Measurements from ENCODE around the gene SPANXN4.

SPANXN4 gene, protein sequence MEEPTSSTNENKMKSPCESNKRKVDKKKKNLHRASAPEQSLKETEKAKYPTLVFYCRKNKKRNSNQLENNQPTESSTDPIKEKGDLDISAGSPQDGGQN

DNA sequence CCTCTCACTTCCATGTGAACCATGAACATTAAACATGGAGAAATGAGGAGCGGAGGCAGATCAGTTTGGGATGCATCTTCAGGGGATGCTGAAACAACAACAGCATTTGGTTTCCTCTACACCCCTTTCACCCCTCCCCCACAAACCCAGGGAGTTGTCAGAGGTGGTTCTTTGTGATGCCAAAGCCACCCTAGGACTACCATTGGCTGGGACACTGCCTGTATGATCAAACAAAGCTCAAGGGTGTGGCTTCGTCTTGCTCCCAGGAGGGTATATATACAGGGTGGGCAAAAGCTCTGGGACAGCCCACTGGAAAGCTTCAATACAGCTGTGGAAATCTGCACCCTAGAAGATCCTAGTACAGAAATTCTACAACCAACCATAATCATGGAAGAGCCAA is at the start of gene SPANXN4:
Gene SPANXN4, plus strand, starts transcription at position 301 of the 400 bp plus-strand sequence. Its CDS starts 87 bp downstream, at position 388.
- no peak for DNase-seq

DNA sequence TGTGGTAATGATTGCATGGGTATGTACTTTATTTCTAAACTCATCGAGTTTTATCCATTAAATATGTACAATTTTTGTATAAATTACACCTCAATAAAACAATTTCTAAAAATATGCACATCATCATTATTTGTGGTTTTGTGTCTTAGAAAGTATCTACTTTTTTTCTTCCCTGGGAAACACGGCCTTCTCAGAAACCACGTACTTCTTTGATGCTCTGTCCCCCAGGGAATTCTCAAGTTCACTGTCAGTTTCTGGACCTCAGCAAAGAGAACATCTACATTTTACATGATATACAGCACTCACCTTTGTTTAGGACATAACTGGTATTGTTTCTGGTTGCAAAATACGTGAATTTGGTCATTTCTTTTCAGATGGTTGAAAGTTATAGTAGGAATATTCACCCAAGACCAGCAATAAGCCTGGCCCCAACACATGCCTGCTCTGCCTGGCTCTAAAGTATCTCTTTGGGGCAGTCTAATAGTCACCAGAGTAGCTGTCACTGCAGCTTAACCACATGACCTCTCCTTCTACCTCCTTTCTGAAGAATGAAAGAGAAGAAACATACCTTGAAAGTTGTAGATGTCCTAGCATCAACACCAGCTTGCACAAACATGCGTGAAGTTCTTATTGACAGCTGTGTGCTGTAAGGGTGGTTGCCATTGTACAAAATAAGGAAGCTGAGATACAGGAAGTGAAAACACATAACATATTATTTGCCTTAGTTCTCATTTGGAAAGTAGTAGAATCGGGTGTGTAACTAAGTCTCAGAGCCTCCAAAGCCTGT is 48.4 kb upstream of the SPANXN4 start:
- DNase-seq: no peak

DNA sequence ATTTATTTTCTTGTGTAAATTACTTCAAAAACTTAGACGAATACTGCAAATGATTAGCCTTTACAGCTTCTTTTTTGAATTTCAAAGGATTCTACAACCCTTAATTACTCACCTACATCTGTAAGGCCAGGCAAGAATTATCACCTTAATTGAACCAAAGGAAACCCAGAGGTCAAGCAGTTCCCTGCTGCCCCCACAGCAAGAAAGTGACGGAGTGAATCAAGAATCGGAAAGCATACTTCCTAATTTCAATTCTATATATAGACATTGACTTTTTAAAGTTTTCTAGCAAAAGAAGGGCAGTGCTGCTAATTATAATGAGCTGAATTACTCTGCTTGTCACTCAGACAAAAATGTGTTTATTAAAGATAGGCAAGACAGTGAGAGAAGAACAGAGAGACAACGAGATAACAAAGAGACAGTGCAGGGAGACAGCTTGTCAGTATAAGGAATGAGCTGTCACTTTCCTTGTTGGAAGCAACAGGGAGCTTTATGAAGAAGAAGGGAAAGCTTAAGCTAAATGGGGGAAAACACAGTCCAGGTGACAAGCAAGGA is 47.5 kb upstream of the SPANXN4 start:
- no peak for DNase-seq

DNA sequence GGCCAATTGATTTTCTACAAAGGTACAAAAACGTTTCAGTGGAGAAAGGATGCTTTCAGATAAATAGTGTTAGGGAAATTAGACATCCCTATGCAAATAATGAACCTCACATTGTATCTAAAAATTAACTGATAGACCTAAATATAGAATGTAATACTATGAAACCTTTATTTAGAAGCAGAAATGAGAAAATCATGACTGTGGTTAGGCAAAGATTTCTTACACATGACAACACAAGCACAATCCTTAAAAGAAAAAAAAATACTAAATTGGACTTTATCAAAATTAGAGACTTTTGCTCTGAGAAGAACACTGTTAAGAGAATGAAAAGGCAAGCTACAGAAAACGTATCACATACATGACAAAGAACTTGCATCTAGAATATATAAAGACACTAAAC is 43.0 kb upstream of the SPANXN4 start:
- DNase-seq: no peak

DNA sequence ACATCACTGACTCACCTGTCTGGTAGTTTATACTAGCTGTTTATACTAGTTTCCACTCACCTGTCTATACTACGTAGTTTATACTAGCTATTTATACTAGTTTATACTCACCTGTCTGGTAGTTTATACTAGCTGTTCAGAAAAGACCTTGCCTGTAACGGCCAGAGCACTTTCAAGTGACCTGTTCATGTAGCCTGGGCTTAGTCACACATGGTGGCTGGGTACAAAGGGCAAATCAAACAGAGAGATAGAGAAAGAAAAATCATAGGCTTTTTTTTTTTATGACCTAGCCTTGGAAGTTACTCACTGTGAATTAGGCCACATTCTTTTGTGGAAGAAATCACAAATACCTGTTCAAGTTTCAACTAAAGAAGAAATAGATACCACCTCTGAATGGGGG is 30.7 kb upstream of the SPANXN4 start:
- no peak for DNase-seq

DNA sequence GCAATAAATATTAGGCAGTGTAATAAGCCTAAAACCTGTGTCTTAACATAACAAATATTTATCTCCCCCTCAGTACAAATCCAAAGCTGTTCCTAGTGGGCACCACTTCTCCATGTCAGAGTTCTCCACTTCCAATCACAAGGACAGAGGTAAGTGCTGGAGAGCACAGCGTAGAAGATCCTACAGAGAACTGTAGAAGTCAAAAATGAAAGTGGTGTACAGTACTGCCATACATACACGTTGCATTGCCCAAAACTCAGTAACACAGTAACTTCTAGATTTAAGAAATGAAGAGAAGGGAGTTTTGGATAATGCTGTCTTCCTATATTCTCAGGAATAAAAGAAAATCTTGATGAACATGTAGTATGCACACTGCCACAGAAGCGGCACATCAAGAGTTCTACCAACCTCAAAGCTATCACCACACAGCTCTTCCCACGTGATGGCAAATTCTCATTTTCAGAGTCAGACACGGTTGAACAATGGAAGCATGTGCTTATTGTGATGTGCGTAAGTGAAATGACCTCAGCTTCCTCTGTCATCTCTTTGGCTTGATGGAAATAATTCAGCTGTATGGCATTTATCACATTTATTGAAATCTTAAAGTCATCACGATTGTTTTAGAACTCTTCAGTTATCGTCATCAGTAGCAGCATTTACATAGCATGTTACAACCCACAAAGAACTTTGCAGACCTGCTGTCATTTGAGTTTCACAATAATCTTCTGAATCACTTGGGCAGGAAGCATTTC is 27.1 kb upstream of the SPANXN4 start:
- DNase-seq: no peak

DNA sequence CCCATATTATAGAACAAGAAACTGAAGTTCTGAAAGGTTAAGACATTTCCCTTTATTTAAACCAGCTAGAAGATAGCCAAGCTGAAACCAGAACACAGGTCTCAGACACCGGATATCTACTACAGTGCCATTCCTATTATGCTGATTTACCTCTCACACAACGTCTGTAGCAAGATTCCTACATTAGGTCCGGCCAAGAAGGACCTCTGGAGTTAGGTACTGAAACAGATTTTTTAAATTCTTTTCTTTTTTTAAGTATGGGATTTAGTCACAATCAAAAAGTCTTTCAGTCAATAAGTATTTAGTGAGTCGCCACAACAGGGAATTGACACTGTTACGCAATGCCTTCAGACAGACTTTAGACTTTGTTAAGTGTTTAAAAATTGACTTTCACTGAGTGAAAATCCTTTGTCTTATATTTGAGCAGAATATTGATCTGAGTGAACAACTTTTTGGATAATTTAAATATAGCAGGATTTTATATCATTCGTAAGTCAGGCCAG is 26.5 kb upstream of the SPANXN4 start:
- no peak for DNase-seq

DNA sequence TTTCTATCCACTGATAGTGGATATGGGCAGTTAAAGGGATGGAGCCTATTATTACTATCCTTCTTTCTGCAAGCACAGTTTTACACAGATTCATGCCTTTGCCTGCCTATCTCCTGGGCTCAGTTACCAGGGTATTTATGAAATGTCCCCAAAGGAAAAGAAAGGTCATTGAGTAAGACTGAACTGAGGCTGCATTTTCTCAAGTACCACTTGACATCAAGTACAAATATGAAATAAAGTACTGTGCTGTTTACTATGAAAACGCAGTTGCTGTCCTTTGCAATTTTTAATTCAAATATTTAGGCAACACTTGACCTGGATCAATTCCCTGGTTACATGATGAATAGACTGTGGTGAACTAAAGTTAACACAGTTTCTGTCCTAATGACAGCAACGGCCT is 23.5 kb upstream of the SPANXN4 start:
- DNase-seq: no peak

DNA sequence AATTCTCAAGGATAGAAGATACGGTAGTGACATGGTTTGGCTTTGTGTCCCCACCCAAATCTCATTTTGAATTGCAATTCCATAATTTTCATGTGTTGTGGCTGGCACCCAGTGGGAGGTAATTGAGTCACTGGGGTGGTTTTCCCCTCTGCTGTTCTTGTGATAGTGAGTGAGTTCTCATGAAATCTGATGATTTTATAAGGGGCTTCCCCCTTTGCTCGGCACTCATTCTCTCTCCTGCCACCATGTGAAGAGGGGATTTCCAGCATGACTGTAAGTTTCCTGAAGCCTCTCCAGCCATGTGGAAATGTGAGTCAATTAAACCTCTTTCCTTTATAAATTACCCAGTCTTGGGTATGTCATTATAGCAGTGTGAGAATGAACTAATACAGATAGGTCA is 8.5 kb upstream of the SPANXN4 start:
- no peak for DNase-seq

DNA sequence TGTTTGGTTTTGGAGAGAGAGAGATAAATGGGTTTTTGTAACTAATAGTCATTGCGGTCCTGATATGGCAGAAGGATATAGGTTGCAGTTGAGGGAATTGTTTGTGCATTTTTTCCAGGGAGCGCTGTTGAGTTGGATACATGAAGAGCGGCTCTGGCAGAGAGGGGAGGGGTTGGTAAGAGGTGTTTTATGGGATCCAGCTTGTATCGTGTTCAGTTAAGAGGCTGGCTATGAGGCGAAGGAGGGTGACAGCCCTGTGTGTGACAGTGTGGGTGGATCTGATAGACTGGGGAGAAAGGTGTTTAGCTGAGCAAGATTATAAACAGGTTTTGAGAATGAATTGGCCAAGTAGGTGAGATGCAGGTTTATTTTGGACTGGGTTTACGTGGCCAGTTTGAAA is 1.5 kb downstream of the SPANXN4 start:
- DNase-seq: no peak

DNA sequence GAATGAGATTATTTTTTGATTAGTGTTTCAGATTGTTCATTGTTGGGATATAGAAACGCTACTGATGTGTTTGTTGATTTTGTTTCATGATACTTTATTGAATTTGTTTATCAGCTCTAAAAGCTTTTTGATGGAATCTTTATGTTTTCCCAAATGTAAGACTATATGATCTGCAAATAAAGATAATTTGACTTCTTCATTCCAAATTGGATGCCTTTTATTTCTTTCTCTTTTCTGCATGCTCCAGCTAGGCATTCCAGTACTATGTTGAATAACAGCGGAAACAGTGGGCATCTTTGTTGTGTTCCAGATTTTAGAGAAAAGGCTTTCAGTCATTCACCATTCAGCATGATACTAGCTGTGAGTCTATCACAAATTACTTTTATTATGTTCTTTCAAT is 21.8 kb downstream of the SPANXN4 start:
- no peak for DNase-seq

DNA sequence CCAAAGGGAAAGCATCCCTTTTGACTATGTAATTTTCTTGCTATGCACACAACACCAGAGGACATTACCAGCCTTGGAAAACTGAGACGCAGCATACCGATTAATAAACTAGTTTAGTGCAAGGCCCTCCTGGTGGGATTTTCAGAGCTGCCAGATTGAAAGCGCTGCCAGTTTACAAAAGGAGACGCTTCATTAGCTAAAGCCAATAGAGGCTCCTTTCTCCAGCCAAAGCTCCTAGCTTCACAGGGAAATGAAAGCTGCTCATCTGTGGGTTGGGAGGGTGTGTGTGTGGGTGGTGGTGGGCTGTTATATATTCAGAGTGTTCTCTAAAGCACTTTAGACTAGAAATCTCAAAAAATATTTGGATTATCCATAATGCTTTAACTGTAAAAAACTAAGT is 32.4 kb downstream of the SPANXN4 start:
- DNase-seq: peak; percentile 54

DNA sequence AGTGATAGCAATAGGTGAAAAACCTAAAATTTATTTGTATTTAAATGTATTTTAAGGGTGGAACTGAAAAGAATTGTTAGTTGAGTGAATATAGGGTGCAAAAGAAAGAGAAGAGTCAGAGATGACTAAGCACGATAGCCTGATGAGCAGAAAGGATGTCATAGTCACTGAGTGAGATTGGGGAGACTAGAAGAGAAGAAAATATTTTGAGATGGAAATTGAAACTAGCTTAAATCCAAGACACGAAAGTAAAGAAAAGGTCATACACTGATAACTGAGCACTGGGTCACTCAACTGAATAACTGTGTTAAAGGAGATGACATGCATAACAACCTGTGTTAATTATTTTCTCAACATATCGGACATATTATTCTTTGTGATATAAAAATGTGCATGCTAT is 55.5 kb downstream of the SPANXN4 start:
- no peak for DNase-seq

DNA sequence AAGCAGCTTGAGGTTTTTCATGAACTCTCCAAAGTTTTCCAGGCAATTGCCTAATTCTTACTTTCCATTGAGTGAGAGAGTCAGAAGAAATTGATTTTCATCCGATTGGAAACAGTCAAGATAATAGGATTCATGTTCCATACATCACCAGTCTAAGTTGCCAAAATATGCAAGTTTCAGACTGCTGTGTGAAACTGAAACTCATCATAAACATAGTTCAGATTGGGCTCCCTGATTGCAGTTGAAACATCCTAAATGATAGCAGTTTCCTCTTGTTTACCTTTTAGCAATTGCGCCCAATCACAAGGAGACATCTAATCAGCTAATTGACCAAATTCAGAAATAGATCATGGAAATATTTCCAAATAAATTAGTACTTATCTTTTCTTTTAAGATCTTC is 56.8 kb downstream of the SPANXN4 start:
- DNase-seq: no peak
